HCT116 (cell line): ENCODE measurements around the gene ARSG. TPM values are rescaled to one million over a fixed set of nuclear protein-coding genes. Genes with fewer than 3 reads are reported as not detected.

Source experiments
- ATAC-seq: fragments of 200-7000 bp; cut with Tn5 transposase; 2 replicates; pipeline ENCODE4 v1.9.1; 2020; ENCODE audit warnings: mild to moderate bottlenecking, moderate library complexity
- BruUV-seq: library from RNA; stranded (reverse); fragments of 400-500 nt; replicated peaks from 2 replicates; lab custom pipeline; 2021; lab: Mats Ljungman, UMichigan
- CTCF ChIA-PET: fragments of 300-600 bp; sonication (Branson Sonifier 250); formaldehyde crosslinking; loops from one replicate; lab custom pipeline; 2021; ENCODE audit warnings: antibody characterized with exemption; lab: Charles Lee
- POLR2A ChIA-PET: fragments of 300-600, 350-600 bp; sonication (Branson Sonifier 250); formaldehyde crosslinking; loops from one replicate; lab custom pipeline; 2021; ENCODE audit warnings: antibody characterized with exemption; lab: Charles Lee
- RAD21 ChIA-PET, 2 experiments: fragments of 300-600 bp; sonication (Branson Sonifier 250); formaldehyde crosslinking; loops; one replicate each; lab custom pipeline; 2023; ENCODE audit warnings: low total read pairs in 2 of 2; ENCODE audit not compliant: uncharacterized antibody in 2 of 2, unreplicated experiment in 2 of 2, low non-redundant PET in 1 of 2; lab: Charles Lee
- DNase-seq: peaks from one replicate; pipeline ENCODE4 v3.0.0-alpha.2; 2010; ENCODE audit warnings: low read depth, low spot score
- H2AFZ ChIP-seq: fragments of 200-600 bp; shearing (Covaris generic), sonication (generic); 2 replicates; pipeline ENCODE4 v1.6.1; 2017; ENCODE audit warnings: low read depth, mixed run types, mixed read lengths, antibody characterized with exemption, low read length; ENCODE audit not compliant: poor library complexity, severe bottlenecking
- H3K27ac ChIP-seq: 2 replicates; pipeline ENCODE4 v1.5.1; 2012; ENCODE audit warnings: low read depth, low read length
- H3K27me3 ChIP-seq: fragments of 200-600 bp; sonication (generic); 2 replicates; pipeline ENCODE4 v1.6.1; 2016; ENCODE audit warnings: mixed run types, low read length, mixed read lengths; ENCODE audit not compliant: insufficient read depth
- H3K36me3 ChIP-seq, 2 experiments: fragments of 200-500 bp in 1 of 2; fragments of 200-600 bp in 1 of 2; sonication (Bioruptor generic) in 1 of 2; sonication (generic) in 1 of 2; 2 replicates each; pipeline versions ENCODE4 v1.5.1 to v1.6.1; 2014 to 2016; ENCODE audit warnings: low read length in 2 of 2, inconsistent platforms in 1 of 2, mixed read lengths in 1 of 2, mixed run types in 1 of 2; ENCODE audit not compliant: insufficient read depth in 2 of 2, control insufficient read depth in 1 of 2
- H3K4me1 ChIP-seq, 2 experiments: fragments of 200-600 bp in 1 of 2; sonication (generic) in 1 of 2; 2 replicates each; pipeline versions ENCODE4 v1.5.1 to v1.6.1; 2012 to 2017; ENCODE audit warnings: low read length in 2 of 2, inconsistent platforms in 1 of 2, mild to moderate bottlenecking in 1 of 2, mixed read lengths in 1 of 2, mixed run types in 1 of 2, moderate library complexity in 1 of 2; ENCODE audit not compliant: insufficient read depth in 2 of 2, control insufficient read depth in 1 of 2
- H3K4me2 ChIP-seq: fragments of 200-600 bp; sonication (generic); 2 replicates; pipeline ENCODE4 v1.6.1; 2017; ENCODE audit warnings: mixed run types, low read length, mixed read lengths
- H3K4me3 ChIP-seq, 2 experiments: fragments of 200-600 bp in 1 of 2; sonication (generic) in 1 of 2; replicated peaks in 1 of 2; 2 replicates each; pipeline ENCODE4 v1.5.1; 2011 to 2016; ENCODE audit warnings: low read length in 2 of 2, control low read depth in 1 of 2, low read depth in 1 of 2, mild to moderate bottlenecking in 1 of 2, mixed read lengths in 1 of 2, mixed run types in 1 of 2
- H3K79me2 ChIP-seq: fragments of 200-600 bp; sonication (generic); 2 replicates; pipeline ENCODE4 v1.6.1; 2017; ENCODE audit warnings: mild to moderate bottlenecking, mixed run types, low read length, moderate library complexity, mixed read lengths; ENCODE audit not compliant: insufficient read depth
- H3K9ac ChIP-seq: fragments of 200-600 bp; sonication (generic); 2 replicates; pipeline ENCODE4 v1.6.1; 2016; ENCODE audit warnings: low read length, mixed read lengths
- H3K9me2 ChIP-seq: fragments of 200-600 bp; sonication (generic), shearing (Covaris generic); 2 replicates; pipeline ENCODE4 v1.6.1; 2017; ENCODE audit warnings: mixed run types, mild to moderate bottlenecking, moderate library complexity; ENCODE audit not compliant: insufficient read depth
- H3K9me3 ChIP-seq, 2 experiments: fragments of 200-500 bp in 1 of 2; fragments of 200-600 bp in 1 of 2; sonication (Bioruptor generic) in 1 of 2; sonication (generic) in 1 of 2; 2 replicates each; pipeline ENCODE4 v1.6.1; 2014 to 2017; ENCODE audit warnings: low read length in 2 of 2, mixed read lengths in 2 of 2, inconsistent platforms in 1 of 2, low read depth in 1 of 2, mild to moderate bottlenecking in 1 of 2, mixed run types in 1 of 2, moderate library complexity in 1 of 2; ENCODE audit not compliant: control insufficient read depth in 1 of 2, insufficient read depth in 1 of 2
- H4K20me1 ChIP-seq: fragments of 200-600 bp; sonication (generic), shearing (Covaris generic); 2 replicates; pipeline ENCODE4 v1.6.1; 2017; ENCODE audit warnings: mixed run types, mild to moderate bottlenecking, moderate library complexity; ENCODE audit not compliant: insufficient read depth
- ATF3 ChIP-seq: IDR thresholded peaks from 2 replicates; pipeline ENCODE4 v1.6.1; 2012
- CBX3 ChIP-seq: IDR thresholded peaks from 2 replicates; pipeline ENCODE4 v1.6.1; 2012; ENCODE audit warnings: low read depth
- EGR1 ChIP-seq: IDR thresholded peaks from 2 replicates; pipeline ENCODE4 v1.6.1; 2012; ENCODE audit warnings: low read depth
- EZH2 ChIP-seq: fragments of 200-600 bp; sonication (generic); IDR thresholded peaks from 2 replicates; pipeline ENCODE4 v1.6.1; 2017; ENCODE audit warnings: antibody characterized with exemption, mixed run types
- EZH2phosphoT487 ChIP-seq: fragments of 200-600 bp; IDR thresholded peaks from 2 replicates; pipeline ENCODE4 v1.6.1; 2018; ENCODE audit warnings: antibody characterized with exemption, borderline replicate concordance
- RAD21 ChIP-seq: IDR thresholded peaks from 2 replicates; pipeline ENCODE4 v1.6.1; 2012; ENCODE audit warnings: low read depth, mild to moderate bottlenecking
- REST ChIP-seq: IDR thresholded peaks from 2 replicates; pipeline ENCODE4 v1.6.1; 2012; ENCODE audit warnings: low read depth
- SP1 ChIP-seq: IDR thresholded peaks from 2 replicates; pipeline ENCODE4 v1.6.1; 2012; ENCODE audit warnings: low read depth
- SRF ChIP-seq: IDR thresholded peaks from 2 replicates; pipeline ENCODE4 v1.6.1; 2012; ENCODE audit warnings: low read depth
- YY1 ChIP-seq: IDR thresholded peaks from 2 replicates; pipeline ENCODE4 v1.6.1; 2011; ENCODE audit warnings: low read length, low read depth, moderate library complexity, mild to moderate bottlenecking; ENCODE audit not compliant: insufficient replicate concordance; ENCODE audit errors: extremely low read depth
- ZNF274 ChIP-seq: fragments of 200-500 bp; sonication (Bioruptor generic); IDR thresholded peaks from 2 replicates; pipeline ENCODE4 v1.6.1; 2014; ENCODE audit warnings: mild to moderate bottlenecking, low read depth, low read length, inconsistent platforms
- intact Hi-C: fragments of 100-400 bp; cut with micrococcal nuclease; formaldehyde crosslinking; loops from 2 replicates; pipeline ENCODE4 v1.10.0; 2022
- total RNA-seq: library from RNA; stranded (reverse); gene quantifications from one replicate; pipeline ENCODE4 v1.2.1, GENCODE V29; 2021; ENCODE audit not compliant: unreplicated experiment
- TF ChIP-seq, protein P1 (sequence below): IDR thresholded peaks from 2 replicates; pipeline ENCODE4 v1.6.1; 2011; ENCODE audit warnings: mild to moderate bottlenecking, low read length, moderate library complexity; ENCODE audit not compliant: insufficient replicate concordance; ENCODE audit errors: extremely low read depth

Gene ARSG
- total RNA-seq, 1 experiment from 2014 or later = 17.1 TPM

- TF ChIP-seq YY1 = no peak
Observed at GRCh38 chr17:68319410-68320162, 28.3 kb downstream of the ARSG start (continued).

GRCh38 chr17:68320311-68320865 lies 29.1 kb downstream of the ARSG start:
- no peak overlapping the region for H3K9ac ChIP-seq
- H4K20me1 ChIP-seq = no peaks in the 10 kb centered on the region
- TF ChIP-seq EGR1 (no peak), EZH2 (no peak), RAD21 (no peak), EZH2phosphoT487 (no peak), REST (no peak), SP1 (no peak), SRF (no peak), ATF3 (no peak), ZNF274 (no peak), CBX3 (no peak)
- TF ChIP-seq, protein P1, sequence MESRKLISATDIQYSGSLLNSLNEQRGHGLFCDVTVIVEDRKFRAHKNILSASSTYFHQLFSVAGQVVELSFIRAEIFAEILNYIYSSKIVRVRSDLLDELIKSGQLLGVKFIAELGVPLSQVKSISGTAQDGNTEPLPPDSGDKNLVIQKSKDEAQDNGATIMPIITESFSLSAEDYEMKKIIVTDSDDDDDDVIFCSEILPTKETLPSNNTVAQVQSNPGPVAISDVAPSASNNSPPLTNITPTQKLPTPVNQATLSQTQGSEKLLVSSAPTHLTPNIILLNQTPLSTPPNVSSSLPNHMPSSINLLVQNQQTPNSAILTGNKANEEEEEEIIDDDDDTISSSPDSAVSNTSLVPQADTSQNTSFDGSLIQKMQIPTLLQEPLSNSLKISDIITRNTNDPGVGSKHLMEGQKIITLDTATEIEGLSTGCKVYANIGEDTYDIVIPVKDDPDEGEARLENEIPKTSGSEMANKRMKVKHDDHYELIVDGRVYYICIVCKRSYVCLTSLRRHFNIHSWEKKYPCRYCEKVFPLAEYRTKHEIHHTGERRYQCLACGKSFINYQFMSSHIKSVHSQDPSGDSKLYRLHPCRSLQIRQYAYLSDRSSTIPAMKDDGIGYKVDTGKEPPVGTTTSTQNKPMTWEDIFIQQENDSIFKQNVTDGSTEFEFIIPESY = no peak
- ChIA-PET RAD21 (no interaction called here), CTCF (no interaction called here), POLR2A (no interaction called here)
- no peaks in the 10 kb centered on the region for H3K79me2 ChIP-seq
- no peaks in the 10 kb centered on the region for H3K9me2 ChIP-seq
- peaks cover 15 to 25% of the 10 kb centered on the region in 2 experiments for H3K4me1 ChIP-seq
- H3K4me3 ChIP-seq = no peak overlapping the region
- DNase-seq (no peak), ATAC-seq (no peak)
- no peaks in the 10 kb centered on the region for H3K36me3 ChIP-seq
- no peak overlapping the region for H2AFZ ChIP-seq
- no TSS peak for BruUV-seq
- H3K27me3 ChIP-seq = no peaks in the 10 kb centered on the region
- intact Hi-C loops = no loop called here
- H3K9me3 ChIP-seq = no peaks in the 10 kb centered on the region
- no peak overlapping the region for H3K4me2 ChIP-seq
- H3K27ac ChIP-seq = no peak overlapping the region
